Endothelial cell of umbilical vein (primary cell): ENCODE data around the gene TLE3. TPM values are rescaled to one million over a fixed set of nuclear protein-coding genes. Genes with fewer than 3 reads are reported as not detected.
"Not testable (repeated sequence)": the region's sequence is repeated elsewhere in the genome, so short reads cannot be mapped to it uniquely, and the experiment has no call there.

Experiments
- BruUV-seq: library from RNA; stranded (reverse); fragments of 400-500 nt; replicated peaks from 2 replicates; lab custom pipeline; 2021; lab: Mats Ljungman, UMichigan
- CTCF ChIA-PET: fragments of 300-600, 350-600 bp; sonication (Branson Sonifier 250); formaldehyde crosslinking; loops from one replicate; lab custom pipeline; 2021; ENCODE audit warnings: antibody characterized with exemption, inconsistent platforms; lab: Charles Lee
- POLR2A ChIA-PET: fragments of 300-600, 350-600 bp; sonication (Branson Sonifier 250); formaldehyde crosslinking; loops from one replicate; lab custom pipeline; 2021; ENCODE audit warnings: antibody characterized with exemption, inconsistent platforms; lab: Charles Lee
- DNase-seq: peaks from one replicate; pipeline ENCODE4 v3.0.0-alpha.2; 2011; ENCODE audit warnings: low read depth, low spot score
- FAIRE-seq: peaks from 2 replicates; lab custom pipeline; 2011; peaks lifted over from hg19 to GRCh38; lab: Jason Lieb, UNC
- H2AFZ ChIP-seq: 2 replicates; pipeline ENCODE4 v1.6.0; 2012; ENCODE audit warnings: low read depth, low read length, control low read depth, inconsistent platforms
- H3K27ac ChIP-seq: 2 replicates; pipeline ENCODE4 v1.5.1; 2011; ENCODE audit warnings: low read depth, mild to moderate bottlenecking, control low read depth, low read length, moderate library complexity; ENCODE audit not compliant: insufficient read depth
- H3K27me3 ChIP-seq, 2 experiments: 2 replicates each; pipeline versions ENCODE4 v1.6.0 to v1.6.1; 2011; ENCODE audit warnings: low read length in 2 of 2, mixed read lengths in 1 of 2; ENCODE audit not compliant: control insufficient read depth in 2 of 2, insufficient read depth in 2 of 2
- H3K36me3 ChIP-seq, 2 experiments: 2 replicates in 1 of 2; 3 replicates in 1 of 2; pipeline ENCODE4 v1.5.1; 2011; ENCODE audit warnings: low read length in 2 of 2, mild to moderate bottlenecking in 1 of 2, moderate library complexity in 1 of 2; ENCODE audit not compliant: control insufficient read depth in 2 of 2, insufficient read depth in 2 of 2; ENCODE audit errors: extremely low read depth in 1 of 2
- H3K4me1 ChIP-seq: 3 replicates; pipeline ENCODE4 v1.5.1; 2011; ENCODE audit warnings: mild to moderate bottlenecking, low read length; ENCODE audit not compliant: control insufficient read depth, insufficient read depth; ENCODE audit errors: extremely low read depth
- H3K4me2 ChIP-seq: 2 replicates; pipeline ENCODE4 v1.6.1; 2011; ENCODE audit warnings: low read length, control low read depth, mixed read lengths; ENCODE audit not compliant: insufficient read depth
- H3K4me3 ChIP-seq, 3 experiments: fragments of 200-600 bp in 1 of 3; sonication (generic), shearing (Covaris generic) in 1 of 3; replicated peaks in 1 of 3; 2 replicates each; pipeline ENCODE4 v1.5.1; 2011 to 2016; ENCODE audit warnings: control low read depth in 3 of 3, low read length in 3 of 3, mild to moderate bottlenecking in 2 of 3, inconsistent platforms in 1 of 3, low read depth in 1 of 3, moderate library complexity in 1 of 3; ENCODE audit not compliant: insufficient read depth in 1 of 3
- H3K79me2 ChIP-seq: 2 replicates; pipeline ENCODE4 v1.6.0; 2012; ENCODE audit warnings: low read length, inconsistent platforms; ENCODE audit not compliant: control insufficient read depth, insufficient read depth
- H3K9ac ChIP-seq: replicated peaks from 2 replicates; pipeline ENCODE3; 2011; ENCODE audit warnings: low read length, control low read depth; ENCODE audit not compliant: insufficient read depth; ENCODE audit errors: extremely low read depth
- H3K9me1 ChIP-seq: replicated peaks from 3 replicates; pipeline ENCODE4 v1.6.0; 2011; ENCODE audit warnings: mild to moderate bottlenecking, low read length; ENCODE audit not compliant: control insufficient read depth, insufficient read depth; ENCODE audit errors: extremely low read depth
- H3K9me3 ChIP-seq: replicated peaks from 2 replicates; pipeline ENCODE4 v1.5.1; 2012; ENCODE audit warnings: low read length, inconsistent platforms; ENCODE audit not compliant: control insufficient read depth, insufficient read depth
- H4K20me1 ChIP-seq: replicated peaks from 2 replicates; pipeline ENCODE3; 2011; ENCODE audit warnings: mild to moderate bottlenecking, low read length; ENCODE audit not compliant: control insufficient read depth, insufficient read depth; ENCODE audit errors: extremely low read depth
- EZH2 ChIP-seq: IDR thresholded peaks from 2 replicates; pipeline ENCODE4 v1.6.1; 2012; ENCODE audit warnings: borderline replicate concordance, low read depth, mild to moderate bottlenecking, moderate library complexity, low read length, inconsistent platforms; ENCODE audit not compliant: severe bottlenecking
- FOS ChIP-seq: IDR thresholded peaks from 2 replicates; pipeline ENCODE4 v1.6.1; 2011; ENCODE audit warnings: mild to moderate bottlenecking, low read length, moderate library complexity, borderline replicate concordance; ENCODE audit not compliant: insufficient read depth
- GATA2 ChIP-seq: IDR thresholded peaks from 2 replicates; pipeline ENCODE4 v1.7.0; 2011; ENCODE audit warnings: low read depth, mild to moderate bottlenecking, moderate library complexity, mixed read lengths, low read length; ENCODE audit not compliant: insufficient read length, insufficient read depth
- JUN ChIP-seq: IDR thresholded peaks from 2 replicates; pipeline ENCODE4 v1.6.1; 2011; ENCODE audit warnings: borderline replicate concordance, low read depth; ENCODE audit not compliant: insufficient read length, insufficient read depth
- MYC ChIP-seq: IDR thresholded peaks from one replicate; pipeline ENCODE4 v1.6.1; 2011; ENCODE audit warnings: mild to moderate bottlenecking, low read depth, low read length
- POLR2A ChIP-seq: IDR thresholded peaks from 2 replicates; pipeline ENCODE4 v1.6.1; 2012; ENCODE audit warnings: low read depth, mild to moderate bottlenecking, control low read depth, low read length
- POLR2AphosphoS5 ChIP-seq: IDR thresholded peaks from 2 replicates; pipeline ENCODE4 v1.6.1; 2012; ENCODE audit warnings: low read depth, mild to moderate bottlenecking, control low read depth, low read length, moderate library complexity; ENCODE audit not compliant: insufficient read depth
- dilution Hi-C: fragments of 300-500 bp; cut with MboI; formaldehyde crosslinking; loops from one replicate; pipeline ENCODE4 v1.15.0; 2019; ENCODE audit warnings: low sequenced_read_pairs; ENCODE audit not compliant: extremely low pct_ligation_motif_present
- intact Hi-C: fragments of 100-400 bp; cut with micrococcal nuclease; formaldehyde crosslinking; loops from one replicate; pipeline ENCODE4 v1.10.0; 2022
- polyA plus RNA-seq, 4 experiments: library from polyadenylated mRNA; depleted of rRNA in 3 of 4; stranded (reverse) in 3 of 4; unstranded in 1 of 4; fragments of >200 nt; gene quantifications; 2 replicates each; pipeline versions ENCODE4 v1.2.1 to v1.2.3, GENCODE V29; 2011 to 2012; ENCODE audit warnings: missing spikeins in 1 of 4
- total RNA-seq: library from RNA; stranded (reverse); gene quantifications from 2 replicates; pipeline ENCODE4 v1.2.3, GENCODE V29; 2021
- TF ChIP-seq, protein P1 (sequence below), 2 donors: IDR thresholded peaks; 1 replicate in 1 of 2; 2 replicates in 1 of 2; pipeline ENCODE4 v1.5.1; 2011; ENCODE audit warnings: low read length in 2 of 2, mild to moderate bottlenecking in 2 of 2, moderate library complexity in 2 of 2, control low read depth in 1 of 2, inconsistent platforms in 1 of 2, low read depth in 1 of 2; ENCODE audit not compliant: insufficient read depth in 1 of 2; ENCODE audit errors: extremely low read depth in 1 of 2
- TF ChIP-seq, protein P2 (sequence below): IDR thresholded peaks from 2 replicates; pipeline ENCODE4 v1.6.1; 2011; ENCODE audit not compliant: insufficient read depth, insufficient read length

Gene TLE3
- total and polyA plus RNA-seq, 2 donors (not counting 3 experiments of a cell fraction or from before 2014, with no cell fraction given), result 40.5 to 56.9 TPM

DNA sequence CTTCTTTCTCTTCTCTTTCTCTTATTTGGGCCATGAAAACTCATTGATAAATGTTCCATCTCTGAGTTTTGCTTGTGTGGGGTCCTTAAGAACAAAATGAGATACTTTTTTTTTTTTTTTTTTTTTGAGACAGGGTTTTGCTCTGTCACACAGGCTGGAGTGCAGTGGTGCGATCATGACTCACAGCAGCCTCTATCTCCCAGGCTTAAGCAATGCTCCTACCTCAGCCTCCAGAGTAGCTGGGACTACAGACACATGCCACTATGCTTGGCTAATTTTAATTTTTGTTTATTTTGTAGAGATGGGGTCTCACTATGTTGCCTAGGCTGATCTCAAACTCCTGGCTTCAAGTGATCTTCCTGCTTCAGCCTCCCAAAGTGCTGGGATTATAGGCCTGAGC lies 39.3 kb upstream of the TLE3 start:
- peaks cover 10% of the 10 kb centered on the region for H3K4me1 ChIP-seq
- H3K4me3 ChIP-seq, H3K36me3 ChIP-seq, H3K4me2 ChIP-seq, H3K9me3 ChIP-seq, dilution Hi-C loops, DNase-seq, H2AFZ ChIP-seq, CTCF ChIA-PET, BruUV-seq, FAIRE-seq, H3K79me2 ChIP-seq, H3K9ac ChIP-seq, intact Hi-C loops, H4K20me1 ChIP-seq, H3K27ac ChIP-seq, H3K9me1 ChIP-seq, POLR2A ChIA-PET: not testable (repeated sequence)
- peaks cover 8 to 12% of the 10 kb centered on the region in 2 experiments for H3K27me3 ChIP-seq

DNA sequence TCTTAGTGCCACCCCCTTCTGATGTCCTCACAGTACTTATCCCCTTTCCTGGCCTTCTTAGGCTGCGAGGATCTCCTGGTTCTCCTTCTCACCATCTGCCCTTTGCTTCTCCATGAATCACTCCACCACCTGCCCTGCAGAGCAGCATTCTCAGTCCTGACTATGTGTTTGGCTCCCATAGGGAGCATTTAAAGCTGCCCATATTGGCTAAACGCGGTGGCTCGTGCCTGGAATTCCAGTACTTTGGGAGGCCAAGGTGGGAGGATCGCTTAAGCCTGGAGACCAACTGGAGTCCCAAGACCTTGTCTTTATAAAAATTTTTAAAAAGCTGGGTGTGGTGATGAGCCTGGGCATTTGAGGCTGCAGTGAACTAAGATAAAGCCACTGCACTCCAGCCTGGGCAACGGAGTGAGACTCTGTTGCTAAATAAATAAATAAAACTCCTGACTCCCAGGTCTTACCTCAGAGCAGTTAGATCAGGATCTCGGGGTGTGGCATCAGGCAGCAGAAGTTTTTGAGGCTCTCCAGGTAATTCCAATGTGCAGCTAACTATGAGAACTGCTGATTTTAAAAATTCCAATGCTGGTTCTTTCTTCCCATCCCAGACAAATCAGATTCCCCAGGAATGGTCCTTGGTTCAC lies 36.2 kb upstream of the TLE3 start:
- DNase-seq, result no peak
- H3K36me3 ChIP-seq, result no peaks in the 10 kb centered on the region
- H3K27ac ChIP-seq, result no peak overlapping the region
- TF ChIP-seq FOS (no peak), POLR2A (no peak), EZH2 (no peak), MYC (no peak), POLR2AphosphoS5 (no peak), GATA2 (no peak), JUN (no peak)
- TF ChIP-seq, protein P1, sequence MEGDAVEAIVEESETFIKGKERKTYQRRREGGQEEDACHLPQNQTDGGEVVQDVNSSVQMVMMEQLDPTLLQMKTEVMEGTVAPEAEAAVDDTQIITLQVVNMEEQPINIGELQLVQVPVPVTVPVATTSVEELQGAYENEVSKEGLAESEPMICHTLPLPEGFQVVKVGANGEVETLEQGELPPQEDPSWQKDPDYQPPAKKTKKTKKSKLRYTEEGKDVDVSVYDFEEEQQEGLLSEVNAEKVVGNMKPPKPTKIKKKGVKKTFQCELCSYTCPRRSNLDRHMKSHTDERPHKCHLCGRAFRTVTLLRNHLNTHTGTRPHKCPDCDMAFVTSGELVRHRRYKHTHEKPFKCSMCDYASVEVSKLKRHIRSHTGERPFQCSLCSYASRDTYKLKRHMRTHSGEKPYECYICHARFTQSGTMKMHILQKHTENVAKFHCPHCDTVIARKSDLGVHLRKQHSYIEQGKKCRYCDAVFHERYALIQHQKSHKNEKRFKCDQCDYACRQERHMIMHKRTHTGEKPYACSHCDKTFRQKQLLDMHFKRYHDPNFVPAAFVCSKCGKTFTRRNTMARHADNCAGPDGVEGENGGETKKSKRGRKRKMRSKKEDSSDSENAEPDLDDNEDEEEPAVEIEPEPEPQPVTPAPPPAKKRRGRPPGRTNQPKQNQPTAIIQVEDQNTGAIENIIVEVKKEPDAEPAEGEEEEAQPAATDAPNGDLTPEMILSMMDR (IDR thresholded peaks at IDR 0.05; ENCODE audit: extremely low read depth in 1 of 2, insufficient read depth in 1 of 2, low read depth in 1 of 2, low read length in 2 of 2), result no peak
- TF ChIP-seq, protein P2, sequence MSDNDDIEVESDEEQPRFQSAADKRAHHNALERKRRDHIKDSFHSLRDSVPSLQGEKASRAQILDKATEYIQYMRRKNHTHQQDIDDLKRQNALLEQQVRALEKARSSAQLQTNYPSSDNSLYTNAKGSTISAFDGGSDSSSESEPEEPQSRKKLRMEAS, result no peak
- H3K9me1 ChIP-seq, result no peaks in the 10 kb centered on the region
- no peak overlapping the region for H3K9ac ChIP-seq
- H3K79me2 ChIP-seq, result no peaks in the 10 kb centered on the region
- no peaks in the 10 kb centered on the region for H3K9me3 ChIP-seq
- ChIA-PET POLR2A (interaction anchor here (0.6 kb wide), 1 partner anchor 13 kb away, joined by 3 read pairs; no protein-coding TSS in a partner anchor), CTCF (interaction anchor here (1.2 kb wide), 1 partner anchor 20 kb away, joined by 3 read pairs; no protein-coding TSS in a partner anchor)
- dilution Hi-C loops (no loop called here), intact Hi-C loops (no loop called here)
- H3K27me3 ChIP-seq, result peaks cover 8 to 11% of the 10 kb centered on the region in 2 experiments
- FAIRE-seq, result no peak
- no peak overlapping the region for H3K4me2 ChIP-seq
- H3K4me3 ChIP-seq, result no peak overlapping the region
- no peaks in the 10 kb centered on the region for H3K4me1 ChIP-seq
- H4K20me1 ChIP-seq, result no peaks in the 10 kb centered on the region
- BruUV-seq, result no TSS peak
- no peak overlapping the region for H2AFZ ChIP-seq
